Measurements from ENCODE around the gene COL23A1.

COL23A1 gene

DNA sequence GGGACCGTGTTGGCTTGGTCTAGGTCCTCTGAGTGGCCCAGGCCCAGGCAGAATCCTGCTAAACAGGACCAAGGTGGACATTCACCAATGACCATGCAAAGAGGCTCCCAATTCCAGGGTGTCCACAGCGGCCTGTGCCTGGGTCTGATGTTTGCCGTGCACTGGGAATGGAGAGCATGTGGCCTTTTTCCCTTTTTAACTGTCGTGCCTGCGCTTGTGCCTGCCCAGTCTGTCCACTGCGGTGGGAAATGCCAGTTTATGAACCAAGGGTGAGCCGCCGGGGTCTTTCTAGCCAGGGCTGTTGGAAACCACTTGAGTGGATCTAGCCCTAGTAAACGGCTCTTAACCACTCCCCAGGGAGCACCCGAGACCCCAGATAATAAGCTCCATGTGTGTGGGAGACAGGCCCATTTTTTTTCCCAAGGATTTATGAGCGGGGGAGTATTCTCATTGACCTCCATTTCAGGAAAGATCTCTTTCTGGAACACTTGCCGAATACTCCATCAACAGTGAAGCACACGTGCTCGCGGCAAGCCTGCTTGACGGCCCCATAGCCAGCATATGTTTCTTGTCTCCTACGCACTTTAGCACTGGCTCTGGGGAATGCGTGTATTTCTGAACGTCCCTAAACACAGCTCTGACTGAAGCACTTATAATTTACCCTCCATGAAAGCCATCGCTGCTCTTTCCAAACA is 264.4 kb downstream of the COL23A1 start:
- Histone ChIP-seq H2BK5ac (ENCODE audit: low read length) (no peak overlapping the region), H3K27me3 (ENCODE audit: control insufficient read depth in 3 of 3, insufficient read depth in 3 of 3, low read depth in 1 of 3, low read length in 3 of 3) (no peaks in the 10 kb centered on the region), H3K4me1 (ENCODE audit: control insufficient read depth in 2 of 2, insufficient read depth in 1 of 2, low read depth in 1 of 2, low read length in 2 of 2) (peaks cover 9 to 31% of the 10 kb centered on the region in 2 donors), H4K91ac (ENCODE audit: low read depth, low read length, poor library complexity) (no peak overlapping the region), H2BK15ac (ENCODE audit: low read length) (no peak overlapping the region), H2AFZ (ENCODE audit: low read length) (no peak overlapping the region), H3K18ac (ENCODE audit: low read length) (no peak overlapping the region), H2BK12ac (ENCODE audit: low read length) (no peak overlapping the region), H3K23ac (ENCODE audit: low read depth, low read length, poor library complexity) (no peak overlapping the region), H2BK120ac (ENCODE audit: low read depth, low read length) (no peak overlapping the region), H3K36me3 (replicated peaks in 1 of 2; ENCODE audit: control insufficient read depth in 2 of 2, insufficient read depth in 2 of 2, low read length in 2 of 2) (no peaks in the 10 kb centered on the region), H3K9me3 (replicated peaks in 1 of 2; ENCODE audit: control insufficient read depth in 2 of 2, insufficient read depth in 1 of 2, low read depth in 1 of 2, low read length in 2 of 2) (peaks cover 0 to 2% of the 10 kb centered on the region in 2 donors), H3K27ac (replicated peaks; ENCODE audit: low read length) (no peak overlapping the region), H4K8ac (ENCODE audit: low read depth, low read length) (no peak overlapping the region), H3K79me1 (ENCODE audit: low read depth, low read length) (no peaks in the 10 kb centered on the region), H2AK5ac (ENCODE audit: low read depth, low read length) (peak overlapping the region; percentile 16), H3K4me3 (ENCODE audit: low read length in 2 of 2) (peak overlapping the region in 1 of 2 donors; percentile 10), H3K4me2 (ENCODE audit: insufficient read depth, low read length, poor library complexity, severe bottlenecking) (no peak overlapping the region), H3K9ac (ENCODE audit: low read depth, low read length, poor library complexity) (no peak overlapping the region), H3K14ac (ENCODE audit: low read length) (peak overlapping the region; percentile 15), H3K4ac (ENCODE audit: low read length) (no peak overlapping the region)
- no CpG with 5 or more reads among the region's 20 CpGs for WGBS, 2 donors (ENCODE audit: extremely low coverage in 2 of 2, insufficient read length in 2 of 2, insufficient replicate concordance in 1 of 2)
- DNase-seq (ENCODE audit: low spot score) = no peak

DNA sequence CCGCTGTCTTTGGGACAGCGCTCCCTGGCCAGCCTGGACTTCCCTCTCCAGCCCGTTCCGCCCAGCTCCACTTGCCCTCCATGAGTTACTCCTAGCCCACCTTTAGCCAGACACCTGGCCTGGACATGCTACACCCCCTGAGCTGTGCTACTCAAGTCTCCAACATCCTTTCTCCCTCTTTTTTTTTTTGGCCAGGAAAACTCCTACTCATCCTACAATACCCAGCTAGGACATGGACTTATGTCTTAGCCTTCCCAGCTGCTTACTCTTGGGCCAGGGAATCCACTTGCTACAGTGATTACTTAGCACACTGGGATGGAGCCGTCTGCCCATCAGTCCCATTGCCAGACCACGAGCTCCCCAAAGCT is 264.9 kb downstream of the COL23A1 start:
- H2BK5ac ChIP-seq (ENCODE audit: low read length) = no peak overlapping the region
- H2BK12ac ChIP-seq (ENCODE audit: low read length) = no peak overlapping the region
- DNase-seq (ENCODE audit: low spot score) = no peak
- H3K27ac ChIP-seq (replicated peaks; ENCODE audit: low read length) = no peak overlapping the region
- H3K79me1 ChIP-seq (ENCODE audit: low read depth, low read length) = no peaks in the 10 kb centered on the region
- H3K36me3 ChIP-seq (replicated peaks in 1 of 2; ENCODE audit: control insufficient read depth in 2 of 2, insufficient read depth in 2 of 2, low read length in 2 of 2) = no peaks in the 10 kb centered on the region
- no peak overlapping the region for H4K8ac ChIP-seq (ENCODE audit: low read depth, low read length)
- no peak overlapping the region for H3K18ac ChIP-seq (ENCODE audit: low read length)
- H3K9ac ChIP-seq (ENCODE audit: low read depth, low read length, poor library complexity) = no peak overlapping the region
- peaks cover 0 to 2% of the 10 kb centered on the region in 2 donors for H3K9me3 ChIP-seq (replicated peaks in 1 of 2; ENCODE audit: control insufficient read depth in 2 of 2, insufficient read depth in 1 of 2, low read depth in 1 of 2, low read length in 2 of 2)
- WGBS, 2 donors (ENCODE audit: extremely low coverage in 2 of 2, insufficient read length in 2 of 2, insufficient replicate concordance in 1 of 2) = no CpG with 5 or more reads among the region's 6 CpGs
- H2AK5ac ChIP-seq (ENCODE audit: low read depth, low read length) = peak overlapping the region; percentile 68
- peak overlapping the region; percentile 58 for H4K91ac ChIP-seq (ENCODE audit: low read depth, low read length, poor library complexity)
- H2AFZ ChIP-seq (ENCODE audit: low read length) = no peak overlapping the region
- no peak overlapping the region for H2BK120ac ChIP-seq (ENCODE audit: low read depth, low read length)
- peak overlapping the region; percentile 3 for H3K23ac ChIP-seq (ENCODE audit: low read depth, low read length, poor library complexity)
- H3K4me3 ChIP-seq (ENCODE audit: low read length in 2 of 2) = no peak overlapping the region
- H3K27me3 ChIP-seq (ENCODE audit: control insufficient read depth in 3 of 3, insufficient read depth in 3 of 3, low read depth in 1 of 3, low read length in 3 of 3) = no peaks in the 10 kb centered on the region
- H2BK15ac ChIP-seq (ENCODE audit: low read length) = no peak overlapping the region
- no peak overlapping the region for H3K4me2 ChIP-seq (ENCODE audit: insufficient read depth, low read length, poor library complexity, severe bottlenecking)
- H3K4ac ChIP-seq (ENCODE audit: low read length) = no peak overlapping the region
- peaks cover 8 to 25% of the 10 kb centered on the region in 2 donors for H3K4me1 ChIP-seq (ENCODE audit: control insufficient read depth in 2 of 2, insufficient read depth in 1 of 2, low read depth in 1 of 2, low read length in 2 of 2)
- no peak overlapping the region for H3K14ac ChIP-seq (ENCODE audit: low read length)

DNA sequence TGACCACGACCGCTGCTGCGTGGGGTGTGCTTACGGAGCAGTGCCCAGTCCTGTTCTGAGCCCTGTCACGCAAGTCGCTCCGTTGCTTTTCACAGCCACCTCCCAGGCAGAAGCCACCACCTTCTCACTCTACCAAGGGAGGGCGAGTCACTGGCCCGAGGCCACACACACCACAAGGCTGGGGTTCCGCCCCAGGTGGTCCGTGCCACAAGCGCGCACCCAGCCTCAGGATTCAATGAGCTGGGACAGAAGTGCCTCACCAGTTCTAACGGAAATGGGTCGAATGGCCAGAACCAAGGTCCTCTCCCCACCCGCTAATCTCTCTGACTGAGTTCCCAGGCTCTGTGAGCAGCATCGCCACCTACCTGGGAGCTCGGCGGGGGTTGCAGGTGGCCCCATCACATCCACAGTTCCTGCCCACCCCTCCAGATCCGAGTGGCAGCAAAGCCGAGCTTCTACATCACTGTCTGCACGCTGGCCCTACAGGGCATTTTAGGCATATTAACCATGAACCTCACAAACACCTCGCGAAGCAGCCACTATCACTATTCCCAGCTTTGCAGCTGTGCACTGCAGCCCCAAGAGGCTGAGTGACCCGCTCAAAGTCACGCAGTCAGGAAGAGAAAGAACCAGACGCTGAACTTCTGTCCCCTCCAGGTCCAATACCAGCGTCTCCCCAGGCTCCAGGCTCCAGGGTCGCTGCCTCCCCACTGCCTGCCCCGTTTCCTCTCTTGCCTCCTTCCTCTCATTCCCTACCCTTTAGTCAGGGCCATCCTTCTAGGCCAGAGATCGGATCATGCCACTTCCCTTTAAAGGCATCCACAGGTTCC is 265.5 kb downstream of the COL23A1 start:
- no CpG with 5 or more reads among the region's 31 CpGs for WGBS, 2 donors (ENCODE audit: extremely low coverage in 2 of 2, insufficient read length in 2 of 2, insufficient replicate concordance in 1 of 2)
- H2AK5ac ChIP-seq (ENCODE audit: low read depth, low read length) = peak overlapping the region; percentile 68
- H3K14ac ChIP-seq (ENCODE audit: low read length) = no peak overlapping the region
- no peak overlapping the region for H3K4me3 ChIP-seq (ENCODE audit: low read length in 2 of 2)
- no peak overlapping the region for H4K8ac ChIP-seq (ENCODE audit: low read depth, low read length)
- H3K27ac ChIP-seq (replicated peaks; ENCODE audit: low read length) = no peak overlapping the region
- H2BK12ac ChIP-seq (ENCODE audit: low read length) = no peak overlapping the region
- H2BK5ac ChIP-seq (ENCODE audit: low read length) = no peak overlapping the region
- no peaks in the 10 kb centered on the region for H3K36me3 ChIP-seq (replicated peaks in 1 of 2; ENCODE audit: control insufficient read depth in 2 of 2, insufficient read depth in 2 of 2, low read length in 2 of 2)
- DNase-seq (ENCODE audit: low spot score) = no peak
- H2AFZ ChIP-seq (ENCODE audit: low read length) = no peak overlapping the region
- peaks cover 0 to 2% of the 10 kb centered on the region in 2 donors for H3K9me3 ChIP-seq (replicated peaks in 1 of 2; ENCODE audit: control insufficient read depth in 2 of 2, insufficient read depth in 1 of 2, low read depth in 1 of 2, low read length in 2 of 2)
- peak overlapping the region; percentile 69 for H3K18ac ChIP-seq (ENCODE audit: low read length)
- H3K4me1 ChIP-seq (ENCODE audit: control insufficient read depth in 2 of 2, insufficient read depth in 1 of 2, low read depth in 1 of 2, low read length in 2 of 2) = peaks cover 6 to 22% of the 10 kb centered on the region in 2 donors
- no peaks in the 10 kb centered on the region for H3K27me3 ChIP-seq (ENCODE audit: control insufficient read depth in 3 of 3, insufficient read depth in 3 of 3, low read depth in 1 of 3, low read length in 3 of 3)
- no peak overlapping the region for H3K9ac ChIP-seq (ENCODE audit: low read depth, low read length, poor library complexity)
- H3K79me1 ChIP-seq (ENCODE audit: low read depth, low read length) = no peaks in the 10 kb centered on the region
- no peak overlapping the region for H3K4ac ChIP-seq (ENCODE audit: low read length)
- no peak overlapping the region for H2BK120ac ChIP-seq (ENCODE audit: low read depth, low read length)
- H2BK15ac ChIP-seq (ENCODE audit: low read length) = no peak overlapping the region
- H4K91ac ChIP-seq (ENCODE audit: low read depth, low read length, poor library complexity) = peak overlapping the region; percentile 58
- peak overlapping the region; percentile 3 for H3K23ac ChIP-seq (ENCODE audit: low read depth, low read length, poor library complexity)
- H3K4me2 ChIP-seq (ENCODE audit: insufficient read depth, low read length, poor library complexity, severe bottlenecking) = no peak overlapping the region

DNA sequence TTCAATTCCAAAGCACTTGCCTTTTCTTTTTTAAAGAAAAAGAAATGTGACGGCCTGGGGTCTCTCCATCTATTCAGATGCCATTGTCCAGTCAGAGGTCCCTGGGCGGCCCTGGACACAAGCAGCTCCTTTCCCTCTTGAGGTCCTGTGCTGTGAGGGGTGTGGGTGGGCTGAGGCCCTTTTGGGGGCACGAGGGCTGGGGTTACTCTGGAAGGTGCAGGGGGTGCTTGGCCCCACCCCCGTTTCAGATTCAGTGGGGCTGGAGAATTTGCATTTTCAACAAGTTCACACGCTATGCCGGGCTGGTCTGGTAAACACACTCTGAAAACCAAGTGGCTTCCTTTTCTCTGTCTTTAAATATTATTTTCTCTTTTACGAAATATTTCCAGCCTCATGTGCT is 266.2 kb downstream of the COL23A1 start:
- no CpG with 5 or more reads among the region's 7 CpGs for WGBS, 2 donors (ENCODE audit: extremely low coverage in 2 of 2, insufficient read length in 2 of 2, insufficient replicate concordance in 1 of 2)
- Histone ChIP-seq H3K14ac (ENCODE audit: low read length) (no peak overlapping the region), H4K91ac (ENCODE audit: low read depth, low read length, poor library complexity) (no peak overlapping the region), H3K4me1 (ENCODE audit: control insufficient read depth in 2 of 2, insufficient read depth in 1 of 2, low read depth in 1 of 2, low read length in 2 of 2) (peaks cover 6 to 21% of the 10 kb centered on the region in 2 donors), H3K27me3 (ENCODE audit: control insufficient read depth in 3 of 3, insufficient read depth in 3 of 3, low read depth in 1 of 3, low read length in 3 of 3) (no peaks in the 10 kb centered on the region), H2AK5ac (ENCODE audit: low read depth, low read length) (peak overlapping the region; percentile 53), H2BK12ac (ENCODE audit: low read length) (no peak overlapping the region), H3K4me3 (ENCODE audit: low read length in 2 of 2) (no peak overlapping the region), H3K9ac (ENCODE audit: low read depth, low read length, poor library complexity) (no peak overlapping the region), H3K9me3 (replicated peaks in 1 of 2; ENCODE audit: control insufficient read depth in 2 of 2, insufficient read depth in 1 of 2, low read depth in 1 of 2, low read length in 2 of 2) (peaks cover 0 to 2% of the 10 kb centered on the region in 2 donors), H4K8ac (ENCODE audit: low read depth, low read length) (no peak overlapping the region), H2BK5ac (ENCODE audit: low read length) (no peak overlapping the region), H3K4me2 (ENCODE audit: insufficient read depth, low read length, poor library complexity, severe bottlenecking) (no peak overlapping the region), H2BK120ac (ENCODE audit: low read depth, low read length) (no peak overlapping the region), H3K18ac (ENCODE audit: low read length) (no peak overlapping the region), H2AFZ (ENCODE audit: low read length) (peak overlapping the region; percentile 46), H3K79me1 (ENCODE audit: low read depth, low read length) (no peaks in the 10 kb centered on the region), H3K4ac (ENCODE audit: low read length) (no peak overlapping the region), H3K23ac (ENCODE audit: low read depth, low read length, poor library complexity) (no peak overlapping the region), H3K27ac (replicated peaks; ENCODE audit: low read length) (no peak overlapping the region), H2BK15ac (ENCODE audit: low read length) (no peak overlapping the region), H3K36me3 (replicated peaks in 1 of 2; ENCODE audit: control insufficient read depth in 2 of 2, insufficient read depth in 2 of 2, low read length in 2 of 2) (no peaks in the 10 kb centered on the region)
- DNase-seq (ENCODE audit: low spot score) = no peak

Measured in neuronal stem cell (in vitro differentiated cells).